ENCODE data around the gene ZBTB20.
A peak's percentile ranks its signal among the peaks of the same experiment; 100 is the strongest.

Gene ZBTB20

DNA sequence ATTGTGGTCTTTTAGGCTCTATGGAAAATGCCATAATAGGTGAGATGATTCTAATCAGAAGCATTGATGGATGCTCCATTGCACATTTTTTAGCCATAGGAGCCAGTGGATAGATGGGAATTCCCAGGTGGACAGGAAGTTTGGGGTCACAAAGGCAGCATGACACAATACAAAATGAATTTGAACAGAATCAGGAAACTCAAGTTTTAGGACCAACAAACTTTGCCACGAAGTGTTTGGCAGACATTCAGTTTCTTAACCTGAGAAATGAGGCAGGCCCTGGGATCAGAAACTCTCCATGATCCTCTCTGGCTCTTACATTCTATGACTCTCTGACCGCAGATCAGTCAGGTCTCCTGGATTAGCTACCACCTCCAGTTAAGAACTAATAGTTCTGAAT is 577.9 kb downstream of the ZBTB20 start:
- Mint-ChIP-seq H3K27me3 (no peaks in the 10 kb centered on the region), H3K36me3 (ENCODE audit: insufficient read depth) (peaks cover 5% of the 10 kb centered on the region), H3K4me3 (no peak overlapping the region), H3K9me3 (no peaks in the 10 kb centered on the region), H3K4me1 (peaks cover 20% of the 10 kb centered on the region), H3K27ac (ENCODE audit: low read depth) (peak overlapping the region; percentile 8)
- DNase-seq (ENCODE audit: low spot score in 2 of 2) (no peak), ATAC-seq (replicated peaks; ENCODE audit: extremely low read depth, poor library complexity, severe bottlenecking) (no peak)

DNA sequence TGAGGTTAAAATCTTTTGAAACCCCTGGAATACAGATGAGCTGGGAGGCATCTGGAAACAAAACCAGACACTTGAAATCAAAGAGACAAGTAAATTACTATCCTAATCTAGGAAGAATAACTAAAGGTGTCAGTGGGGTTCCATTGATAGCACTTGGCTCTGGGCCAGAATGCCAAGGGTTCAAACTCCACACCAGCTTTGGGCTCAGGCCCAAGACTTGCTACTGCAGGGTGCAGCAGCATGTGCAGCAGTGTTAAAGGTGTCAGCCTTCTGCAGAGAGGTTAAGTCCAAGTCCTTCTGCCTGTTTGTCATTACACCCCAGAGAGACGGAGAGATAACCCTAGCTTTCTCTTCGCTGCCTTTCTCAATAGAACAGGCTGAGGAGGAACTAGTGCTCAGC is 579.3 kb downstream of the ZBTB20 start:
- Mint-ChIP-seq H3K27me3 (no peaks in the 10 kb centered on the region), H3K4me3 (no peak overlapping the region), H3K4me1 (peaks cover 20% of the 10 kb centered on the region), H3K36me3 (ENCODE audit: insufficient read depth) (peaks cover 5% of the 10 kb centered on the region), H3K27ac (ENCODE audit: low read depth) (no peak overlapping the region), H3K9me3 (no peaks in the 10 kb centered on the region)
- no peak for DNase-seq (ENCODE audit: low spot score in 2 of 2)
- ATAC-seq (replicated peaks; ENCODE audit: extremely low read depth, poor library complexity, severe bottlenecking): no peak

DNA sequence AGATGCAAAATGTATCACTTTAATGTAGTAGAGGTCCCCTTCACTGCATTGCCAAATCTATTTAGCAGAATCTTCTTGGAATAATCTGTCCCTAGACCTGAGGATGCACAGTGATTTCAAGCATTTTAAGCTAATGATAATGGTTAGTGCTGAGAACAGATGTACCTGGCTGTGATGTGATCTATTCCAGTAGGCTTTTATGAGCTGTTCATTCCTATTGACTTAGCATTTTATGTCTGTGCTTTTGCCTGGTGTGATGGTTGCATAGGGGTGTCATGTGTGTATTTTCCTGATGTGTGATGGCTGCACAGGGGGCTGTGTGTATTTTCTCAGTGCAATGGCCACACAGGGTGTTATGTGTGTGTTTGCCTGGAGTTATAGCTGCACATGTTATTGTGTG is 580.3 kb downstream of the ZBTB20 start:
- Mint-ChIP-seq H3K27me3 (no peaks in the 10 kb centered on the region), H3K27ac (ENCODE audit: low read depth) (no peak overlapping the region), H3K9me3 (no peaks in the 10 kb centered on the region), H3K4me1 (peaks cover 20% of the 10 kb centered on the region), H3K4me3 (no peak overlapping the region), H3K36me3 (ENCODE audit: insufficient read depth) (peaks cover 4% of the 10 kb centered on the region)
- ATAC-seq (replicated peaks; ENCODE audit: extremely low read depth, poor library complexity, severe bottlenecking) (no peak), DNase-seq (ENCODE audit: low spot score in 2 of 2) (no peak)

DNA sequence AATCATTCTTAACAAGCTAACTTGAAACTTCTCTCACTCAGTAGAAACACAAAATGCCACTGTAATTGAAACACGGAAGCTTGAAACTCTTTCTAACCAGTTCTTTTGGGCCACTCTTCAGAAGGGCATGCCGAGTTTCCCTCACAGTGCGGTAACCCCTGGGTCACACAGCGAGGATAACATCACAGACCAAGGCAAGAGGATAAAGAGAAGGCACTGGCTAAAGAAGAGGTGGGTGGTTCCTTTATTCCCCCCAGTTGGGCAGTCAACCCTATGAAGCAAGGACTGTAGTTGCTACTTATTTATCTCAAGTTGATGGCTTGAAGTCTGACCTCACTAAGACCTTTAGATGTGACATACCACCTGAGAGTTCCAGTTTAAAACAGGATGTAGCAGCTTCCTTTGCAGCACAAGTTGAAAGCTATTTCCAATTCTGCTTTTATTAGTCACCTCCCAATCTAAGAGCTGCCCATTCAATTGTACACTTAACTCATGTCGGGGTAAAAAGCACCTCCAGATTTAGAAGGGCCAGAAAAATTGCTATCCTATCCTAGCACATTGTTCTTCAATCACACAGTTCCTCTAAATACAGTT is 580.8 kb downstream of the ZBTB20 start:
- Mint-ChIP-seq H3K4me3 (no peak overlapping the region), H3K27me3 (no peaks in the 10 kb centered on the region), H3K4me1 (peaks cover 20% of the 10 kb centered on the region), H3K27ac (ENCODE audit: low read depth) (no peak overlapping the region), H3K36me3 (ENCODE audit: insufficient read depth) (peaks cover 2% of the 10 kb centered on the region), H3K9me3 (no peaks in the 10 kb centered on the region)
- DNase-seq (ENCODE audit: low spot score in 2 of 2): no peak
- ATAC-seq (replicated peaks; ENCODE audit: extremely low read depth, poor library complexity, severe bottlenecking): no peak

DNA sequence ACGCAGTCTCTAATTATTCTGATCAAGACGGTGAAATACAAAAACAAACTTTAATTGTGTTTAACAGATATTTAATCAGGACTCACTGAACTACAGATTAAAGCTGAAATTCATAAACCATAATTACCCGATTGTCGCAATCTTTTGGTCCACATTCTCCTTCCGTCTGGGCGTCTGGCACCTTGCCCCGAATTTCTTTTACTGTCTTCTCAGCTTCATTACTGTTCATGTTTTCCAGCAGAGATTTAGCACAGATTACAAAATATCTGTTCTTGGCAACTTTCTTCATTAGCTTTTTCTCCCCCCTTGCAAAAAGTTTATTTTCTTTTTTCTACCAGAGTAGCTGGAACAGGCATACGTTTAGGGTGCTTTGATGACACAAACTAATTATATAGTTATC is 581.9 kb downstream of the ZBTB20 start:
- H3K9me3 Mint-ChIP-seq: no peaks in the 10 kb centered on the region
- no peaks in the 10 kb centered on the region for H3K27me3 Mint-ChIP-seq
- peaks cover 2% of the 10 kb centered on the region for H3K36me3 Mint-ChIP-seq (ENCODE audit: insufficient read depth)
- ATAC-seq (replicated peaks; ENCODE audit: extremely low read depth, poor library complexity, severe bottlenecking) (no peak), DNase-seq (ENCODE audit: low spot score in 2 of 2) (no peak)
- H3K4me1 Mint-ChIP-seq: peaks cover 20% of the 10 kb centered on the region
- no peak overlapping the region for H3K4me3 Mint-ChIP-seq
- no peak overlapping the region for H3K27ac Mint-ChIP-seq (ENCODE audit: low read depth)

DNA sequence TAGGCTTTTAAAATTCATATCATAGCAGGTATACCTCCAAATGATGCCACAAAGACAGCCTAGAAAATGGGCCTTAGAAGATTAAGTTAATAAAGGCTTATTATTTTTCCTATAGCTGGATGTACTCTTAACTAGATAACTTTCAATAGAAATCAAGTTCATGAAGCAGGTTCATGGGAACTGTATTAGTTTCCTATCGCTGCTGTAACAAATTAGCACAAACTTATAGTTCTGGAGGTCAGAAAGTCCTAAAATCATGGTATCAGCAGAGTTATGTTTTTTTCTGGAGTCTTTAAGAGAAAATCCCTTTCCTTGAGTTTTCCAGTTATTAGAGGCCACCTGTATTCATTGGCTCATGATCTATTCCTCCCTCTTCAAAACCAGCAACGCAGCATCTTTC is 583.4 kb downstream of the ZBTB20 start:
- peaks cover 15% of the 10 kb centered on the region for H3K4me1 Mint-ChIP-seq
- H3K27me3 Mint-ChIP-seq: no peaks in the 10 kb centered on the region
- no peak for DNase-seq (ENCODE audit: low spot score in 2 of 2)
- H3K27ac Mint-ChIP-seq (ENCODE audit: low read depth): no peak overlapping the region
- H3K36me3 Mint-ChIP-seq (ENCODE audit: insufficient read depth): peaks cover 2% of the 10 kb centered on the region
- ATAC-seq (replicated peaks; ENCODE audit: extremely low read depth, poor library complexity, severe bottlenecking): no peak
- no peaks in the 10 kb centered on the region for H3K9me3 Mint-ChIP-seq
- H3K4me3 Mint-ChIP-seq: no peak overlapping the region

DNA sequence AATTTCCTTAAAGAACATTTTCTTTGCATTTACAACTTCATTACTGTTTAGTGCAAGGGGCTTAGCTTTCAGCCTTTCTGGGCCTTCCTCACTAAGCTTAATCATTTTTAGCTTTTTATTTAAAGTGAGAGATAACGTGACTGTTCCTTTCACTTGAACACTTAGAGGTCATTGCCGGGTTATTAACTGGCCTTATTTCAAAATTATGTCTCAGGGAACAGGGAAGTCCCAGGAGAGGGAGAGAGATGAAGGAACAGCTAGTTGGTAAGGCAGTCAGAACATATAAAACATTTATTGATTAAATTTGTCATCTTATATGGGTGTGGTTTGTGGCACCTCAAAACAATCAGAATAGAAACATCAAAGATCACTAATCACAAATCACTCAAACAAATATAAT is 584.5 kb downstream of the ZBTB20 start:
- ATAC-seq (replicated peaks; ENCODE audit: extremely low read depth, poor library complexity, severe bottlenecking) (no peak), DNase-seq (ENCODE audit: low spot score in 2 of 2) (no peak)
- peaks cover 10% of the 10 kb centered on the region for H3K4me1 Mint-ChIP-seq
- no peak overlapping the region for H3K27ac Mint-ChIP-seq (ENCODE audit: low read depth)
- no peak overlapping the region for H3K4me3 Mint-ChIP-seq
- peaks cover 2% of the 10 kb centered on the region for H3K36me3 Mint-ChIP-seq (ENCODE audit: insufficient read depth)
- H3K27me3 Mint-ChIP-seq: no peaks in the 10 kb centered on the region
- H3K9me3 Mint-ChIP-seq: no peaks in the 10 kb centered on the region

DNA sequence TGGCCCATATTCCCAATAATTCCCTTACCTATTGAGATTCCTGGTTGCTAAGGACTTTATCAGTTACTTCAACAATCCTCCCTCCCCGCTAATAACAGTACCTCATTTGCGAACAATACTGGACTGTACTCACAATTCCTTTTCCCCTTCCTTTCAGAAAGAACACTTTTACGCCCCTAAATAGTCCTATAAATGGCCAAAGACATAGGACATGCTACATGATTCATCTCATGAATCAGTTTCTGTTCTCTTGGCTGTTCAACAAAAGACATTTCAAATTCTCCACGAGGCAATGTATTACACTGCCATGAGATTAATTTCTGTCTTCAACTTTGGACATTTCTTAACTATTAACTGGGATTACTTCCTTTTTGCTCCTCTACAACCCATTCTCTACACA is 588.8 kb downstream of the ZBTB20 start:
- Mint-ChIP-seq H3K9me3 (no peaks in the 10 kb centered on the region), H3K4me3 (no peak overlapping the region), H3K4me1 (no peaks in the 10 kb centered on the region), H3K27ac (ENCODE audit: low read depth) (no peak overlapping the region), H3K36me3 (ENCODE audit: insufficient read depth) (peaks cover 2% of the 10 kb centered on the region), H3K27me3 (no peaks in the 10 kb centered on the region)
- ATAC-seq (replicated peaks; ENCODE audit: extremely low read depth, poor library complexity, severe bottlenecking): no peak
- DNase-seq (ENCODE audit: low spot score in 2 of 2): no peak

DNA sequence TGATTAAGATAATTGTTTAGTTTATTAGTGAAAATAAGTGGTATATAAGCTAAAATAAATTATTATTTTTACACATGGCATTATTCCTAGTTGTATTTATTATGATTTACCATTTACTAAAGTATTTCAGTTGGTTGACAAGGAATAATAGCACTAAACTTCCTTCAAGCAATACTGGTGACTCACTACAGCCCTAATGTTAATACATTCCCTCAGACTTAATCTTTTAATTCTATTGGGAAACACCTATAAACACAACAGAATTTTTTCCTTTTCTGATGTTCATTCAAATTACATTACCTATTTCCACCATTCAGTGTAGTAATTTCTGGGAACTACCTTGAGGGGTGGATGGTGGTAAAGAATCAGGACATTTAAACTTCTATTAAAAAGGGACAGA is 589.3 kb downstream of the ZBTB20 start:
- Mint-ChIP-seq H3K36me3 (ENCODE audit: insufficient read depth) (peaks cover 2% of the 10 kb centered on the region), H3K4me3 (no peak overlapping the region), H3K9me3 (no peaks in the 10 kb centered on the region), H3K27me3 (no peaks in the 10 kb centered on the region), H3K4me1 (no peaks in the 10 kb centered on the region), H3K27ac (ENCODE audit: low read depth) (no peak overlapping the region)
- DNase-seq (ENCODE audit: low spot score in 2 of 2) (no peak), ATAC-seq (replicated peaks; ENCODE audit: extremely low read depth, poor library complexity, severe bottlenecking) (no peak)

DNA sequence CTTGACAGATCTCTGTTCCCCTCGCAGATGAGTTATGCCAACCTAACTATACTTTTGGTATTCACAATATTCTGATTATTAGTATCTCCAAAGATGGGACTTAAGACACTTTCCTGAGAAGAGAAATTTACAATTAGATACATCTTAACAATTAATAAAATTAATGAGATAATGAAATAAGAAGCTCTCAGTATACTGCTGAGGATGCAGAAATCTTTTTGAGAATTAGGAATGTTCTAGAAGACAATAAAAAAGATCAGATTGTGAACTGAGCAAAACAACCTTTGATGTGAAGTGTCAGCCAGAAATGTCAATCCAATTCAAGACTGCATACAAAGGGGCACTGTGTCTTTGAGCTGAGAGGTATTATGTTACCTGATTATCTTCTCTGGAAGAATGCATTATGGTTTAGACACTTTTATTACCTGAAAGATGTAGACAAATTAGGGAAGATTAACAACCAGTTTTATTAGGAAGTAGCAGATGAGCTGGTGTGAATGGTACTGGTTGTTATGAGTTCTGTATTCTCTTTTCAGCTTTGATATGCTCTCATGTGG is 590.4 kb downstream of the ZBTB20 start:
- no peak overlapping the region for H3K4me3 Mint-ChIP-seq
- no peak for ATAC-seq (replicated peaks; ENCODE audit: extremely low read depth, poor library complexity, severe bottlenecking)
- H3K9me3 Mint-ChIP-seq: no peaks in the 10 kb centered on the region
- peaks cover 2% of the 10 kb centered on the region for H3K36me3 Mint-ChIP-seq (ENCODE audit: insufficient read depth)
- no peak for DNase-seq (ENCODE audit: low spot score in 2 of 2)
- no peaks in the 10 kb centered on the region for H3K27me3 Mint-ChIP-seq
- no peaks in the 10 kb centered on the region for H3K4me1 Mint-ChIP-seq
- no peak overlapping the region for H3K27ac Mint-ChIP-seq (ENCODE audit: low read depth)

DNA sequence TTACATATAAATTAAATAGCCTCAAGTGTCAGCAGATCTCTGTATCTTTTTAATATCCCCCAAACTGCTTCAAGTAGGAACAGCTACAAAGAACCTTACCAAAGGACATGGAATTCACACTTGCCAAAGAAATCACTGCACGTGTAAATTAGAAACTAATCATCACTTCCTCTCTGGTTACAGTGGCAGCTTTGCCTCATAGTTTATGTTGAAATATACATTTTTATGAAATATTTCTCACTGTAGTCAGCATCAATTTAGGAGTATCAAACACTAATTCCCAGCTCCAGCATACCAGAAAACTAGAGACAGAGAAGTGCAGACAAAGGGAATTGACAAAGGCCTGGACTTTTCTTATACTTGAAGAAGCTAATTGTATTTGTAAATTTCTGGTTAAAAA is 592.4 kb downstream of the ZBTB20 start:
- H3K4me3 Mint-ChIP-seq: no peak overlapping the region
- no peaks in the 10 kb centered on the region for H3K27me3 Mint-ChIP-seq
- H3K36me3 Mint-ChIP-seq (ENCODE audit: insufficient read depth): peaks cover 3% of the 10 kb centered on the region
- H3K4me1 Mint-ChIP-seq: no peaks in the 10 kb centered on the region
- H3K9me3 Mint-ChIP-seq: no peaks in the 10 kb centered on the region
- DNase-seq (ENCODE audit: low spot score in 2 of 2): no peak
- ATAC-seq (replicated peaks; ENCODE audit: extremely low read depth, poor library complexity, severe bottlenecking): no peak
- H3K27ac Mint-ChIP-seq (ENCODE audit: low read depth): no peak overlapping the region

DNA sequence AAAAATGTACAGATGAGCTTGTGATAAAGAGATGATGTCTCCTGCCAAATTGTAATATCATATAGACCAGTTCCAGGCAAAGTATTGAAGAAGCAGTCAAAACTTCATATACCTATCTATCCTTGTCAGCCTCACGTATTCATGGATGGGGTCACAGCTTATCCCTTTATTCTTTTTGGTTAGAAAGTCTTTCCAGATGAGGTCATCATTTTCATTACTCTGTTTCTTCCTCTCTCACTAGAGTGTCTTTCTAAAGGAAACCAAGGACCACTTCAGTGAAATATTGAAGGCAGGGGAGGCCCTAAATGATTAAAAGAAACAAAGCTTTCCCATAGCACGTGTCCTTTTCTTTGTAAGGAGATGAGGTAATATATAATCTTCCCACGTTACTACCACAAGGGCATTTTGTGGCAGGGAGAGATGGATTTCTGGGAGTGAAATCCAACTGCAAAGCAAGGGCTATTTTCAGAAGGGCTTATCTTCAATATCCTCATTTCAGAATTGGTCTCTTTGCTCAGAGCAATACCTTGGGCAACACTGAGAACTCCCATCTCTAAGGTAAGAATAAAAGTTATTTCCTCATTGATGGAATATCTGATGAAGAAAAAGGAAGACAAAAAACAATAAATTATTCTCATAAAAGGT is 593.0 kb downstream of the ZBTB20 start:
- Mint-ChIP-seq H3K4me1 (no peaks in the 10 kb centered on the region), H3K4me3 (no peak overlapping the region), H3K27ac (ENCODE audit: low read depth) (no peak overlapping the region), H3K9me3 (no peaks in the 10 kb centered on the region), H3K27me3 (no peaks in the 10 kb centered on the region), H3K36me3 (ENCODE audit: insufficient read depth) (peaks cover 3% of the 10 kb centered on the region)
- DNase-seq (ENCODE audit: low spot score in 2 of 2) (no peak), ATAC-seq (replicated peaks; ENCODE audit: extremely low read depth, poor library complexity, severe bottlenecking) (no peak)

DNA sequence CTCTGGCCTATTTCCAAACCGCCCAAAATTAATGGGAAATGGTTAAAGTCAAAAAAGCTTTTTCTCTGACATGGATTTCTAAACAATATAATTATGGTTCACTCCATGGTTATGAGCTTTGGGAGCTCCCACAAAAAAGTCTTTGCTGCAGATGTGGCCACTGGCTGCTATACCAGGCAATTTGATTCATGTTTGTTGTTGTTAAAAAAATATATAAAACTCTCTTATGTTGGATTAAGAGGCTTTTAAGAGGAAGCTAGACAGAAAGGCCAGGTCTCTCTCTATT is 594.6 kb downstream of the ZBTB20 start:
- Mint-ChIP-seq H3K4me3 (no peak overlapping the region), H3K27me3 (no peaks in the 10 kb centered on the region), H3K4me1 (no peaks in the 10 kb centered on the region), H3K27ac (ENCODE audit: low read depth) (no peak overlapping the region), H3K36me3 (ENCODE audit: insufficient read depth) (peaks cover 5% of the 10 kb centered on the region), H3K9me3 (no peaks in the 10 kb centered on the region)
- ATAC-seq (replicated peaks; ENCODE audit: extremely low read depth, poor library complexity, severe bottlenecking) (no peak), DNase-seq (ENCODE audit: low spot score in 2 of 2) (no peak)
